Liver (tissue), 9 donors: Measurements from ENCODE around the gene LRRC8B. TPM values are rescaled to one million over a fixed set of nuclear protein-coding genes. Genes with fewer than 3 reads are reported as not detected.

Source experiments
- DNase-seq: peaks from one replicate; pipeline ENCODE4 v3.0.0-alpha.2; 2017; ENCODE audit warnings: low spot score
- H3K27ac ChIP-seq, 2 donors: one replicate each; pipeline ENCODE4 v1.7.0; 2013; ENCODE audit warnings: inconsistent platforms in 2 of 2, low read length in 2 of 2, control low read depth in 1 of 2, low read depth in 1 of 2, mild to moderate bottlenecking in 1 of 2
- H3K27me3 ChIP-seq, 4 donors: one replicate each; pipeline versions ENCODE4 v1.6.1 to v1.7.0; 2013; ENCODE audit warnings: low read length in 3 of 4, inconsistent platforms in 1 of 4, mild to moderate bottlenecking in 1 of 4, moderate library complexity in 1 of 4; ENCODE audit not compliant: control insufficient read depth in 4 of 4, insufficient read depth in 4 of 4
- H3K36me3 ChIP-seq, 4 donors: one replicate each; pipeline versions ENCODE4 v1.6.1 to v1.7.0; 2013; ENCODE audit warnings: low read length in 3 of 4, mild to moderate bottlenecking in 3 of 4, low read depth in 1 of 4, moderate library complexity in 1 of 4; ENCODE audit not compliant: control insufficient read depth in 4 of 4, insufficient read depth in 3 of 4
- H3K4me1 ChIP-seq, 4 donors: one replicate each; pipeline versions ENCODE4 v1.6.1 to v1.7.0; 2013; ENCODE audit warnings: low read length in 3 of 4, mild to moderate bottlenecking in 3 of 4, moderate library complexity in 1 of 4; ENCODE audit not compliant: control insufficient read depth in 4 of 4, insufficient read depth in 4 of 4
- H3K4me3 ChIP-seq, 3 donors: one replicate each; pipeline versions ENCODE4 v1.6.1 to v1.7.0; 2013; ENCODE audit warnings: low read length in 3 of 3, control low read depth in 1 of 3, low read depth in 1 of 3, mild to moderate bottlenecking in 1 of 3
- H3K9ac ChIP-seq, 2 donors: one replicate each; pipeline ENCODE4 v1.7.0; 2013; ENCODE audit warnings: low read length in 2 of 2, mild to moderate bottlenecking in 2 of 2, moderate library complexity in 2 of 2, control low read depth in 1 of 2, low read depth in 1 of 2
- H3K9me3 ChIP-seq, 4 donors: one replicate each; pipeline versions ENCODE4 v1.6.1 to v1.7.0; 2013; ENCODE audit warnings: low read length in 3 of 4; ENCODE audit not compliant: control insufficient read depth in 4 of 4
- ATF3 ChIP-seq: IDR thresholded peaks from 2 replicates; pipeline ENCODE4 v1.6.1; 2016; ENCODE audit warnings: antibody characterized with exemption
- EGR1 ChIP-seq, 2 donors: IDR thresholded peaks; 2 replicates each; pipeline ENCODE4 v1.6.1; 2016 to 2018; ENCODE audit warnings: antibody characterized with exemption in 2 of 2, low read depth in 2 of 2
- FOXA1 ChIP-seq: IDR thresholded peaks from 2 replicates; pipeline ENCODE4 v1.6.1; 2016; ENCODE audit warnings: antibody characterized with exemption
- FOXA2 ChIP-seq: IDR thresholded peaks from 2 replicates; pipeline ENCODE4 v1.6.1; 2016; ENCODE audit warnings: antibody characterized with exemption
- GABPA ChIP-seq, 2 donors: IDR thresholded peaks in 1 of 2; conservative IDR thresholded peaks in 1 of 2; 2 replicates each; pipeline ENCODE4 v1.6.1; 2016; ENCODE audit warnings: antibody characterized with exemption in 2 of 2, mild to moderate bottlenecking in 1 of 2, moderate library complexity in 1 of 2
- HNF4A ChIP-seq, 2 donors: conservative IDR thresholded peaks; 2 replicates each; pipeline ENCODE4 v1.6.1; 2016; ENCODE audit warnings: antibody characterized with exemption in 2 of 2, mild to moderate bottlenecking in 2 of 2
- JUND ChIP-seq, 2 donors: IDR thresholded peaks; 2 replicates each; pipeline ENCODE4 v1.6.1; 2016; ENCODE audit warnings: antibody characterized with exemption in 2 of 2
- RAD21 ChIP-seq, 2 donors: IDR thresholded peaks; 2 replicates each; pipeline ENCODE4 v1.6.1; 2016; ENCODE audit warnings: antibody characterized with exemption in 2 of 2, mild to moderate bottlenecking in 2 of 2
- RXRA ChIP-seq, 2 donors: IDR thresholded peaks; 2 replicates each; pipeline ENCODE4 v1.6.1; 2017 to 2018; ENCODE audit warnings: antibody characterized with exemption in 2 of 2, mild to moderate bottlenecking in 1 of 2
- SP1 ChIP-seq: IDR thresholded peaks from 2 replicates; pipeline ENCODE4 v1.6.1; 2018; ENCODE audit warnings: antibody characterized with exemption, mild to moderate bottlenecking
- YY1 ChIP-seq: IDR thresholded peaks from 2 replicates; pipeline ENCODE4 v1.6.1; 2016; ENCODE audit warnings: antibody characterized with exemption, mild to moderate bottlenecking
- ZBTB33 ChIP-seq: IDR thresholded peaks from 2 replicates; pipeline ENCODE4 v1.6.1; 2016; ENCODE audit warnings: antibody characterized with exemption
- whole genome bisulfite sequencing: extraction: QIAGEN DNeasy Blood & Tissue Kit; methylation state at CpG from one replicate; pipeline ENCODE4 v1.1.7; 2013; 5-methylcytosine and 5-hydroxymethylcytosine counted together
- polyA plus RNA-seq, 2 donors: library from polyadenylated mRNA; stranded (reverse) in 1 of 2; unstranded in 1 of 2; fragments of 200-250 nt in 1 of 2; fragments of >200 nt in 1 of 2; fragmentation: Nextera tagmentation in 1 of 2; extraction: Ambion mirVana in 1 of 2; gene quantifications; one replicate each; pipeline versions ENCODE4 v1.2.1 to v1.2.3, GENCODE V29; 2013 to 2015
- total RNA-seq, 2 donors: library from RNA; depleted of rRNA; stranded (reverse); fragments of >200 nt; gene quantifications; one replicate each; pipeline ENCODE4 v1.2.3, GENCODE V29; 2014
- TF ChIP-seq, protein P1 (sequence below): IDR thresholded peaks from 2 replicates; pipeline ENCODE4 v1.6.1; 2016; ENCODE audit warnings: antibody characterized with exemption, mild to moderate bottlenecking
- TF ChIP-seq, protein P2 (sequence below): IDR thresholded peaks from 2 replicates; pipeline ENCODE4 v1.6.1; 2016; ENCODE audit warnings: antibody characterized with exemption
- donor health status: healthy.
- donor health status: healthy.
- donor health status: healthy.
- donor health status: healthy.
- donor health status: healthy.

LRRC8B gene
- total and polyA plus RNA-seq, 4 donors, result 1.2 to 4.3 (median 2.5) TPM

GRCh38 chr1:89556726-89557444 lies 32.3 kb downstream of the LRRC8B start:
- Histone ChIP-seq H3K27ac (no peak overlapping the region), H3K27me3 (no peaks in the 10 kb centered on the region), H3K36me3 (no peaks in the 10 kb centered on the region), H3K4me1 (peaks cover 2 to 13% (median 7%) of the 10 kb centered on the region in 4 donors), H3K9me3 (no peaks in the 10 kb centered on the region), H3K4me3 (no peak overlapping the region), H3K9ac (no peak overlapping the region)
- WGBS, result 74% methylated on average over 3 of the region's 3 CpGs
- DNase-seq, result no peak
- TF ChIP-seq HNF4A (conservative IDR thresholded peaks at IDR 0.05) (no peak), GABPA (IDR thresholded peaks at IDR 0.05 in 1 of 2, conservative IDR thresholded peaks at IDR 0.05 in 1 of 2) (no peak), JUND (IDR thresholded peaks at IDR 0.05) (no peak), RXRA (IDR thresholded peaks at IDR 0.05) (peak in 1 of 2 donors; percentile 10), ZBTB33 (no peak), SP1 (peak; percentile 8), RAD21 (IDR thresholded peaks at IDR 0.05) (no peak), EGR1 (IDR thresholded peaks at IDR 0.05; ENCODE audit: low read depth in 2 of 2) (no peak), YY1 (peak; percentile 79)
- TF ChIP-seq, protein P1, sequence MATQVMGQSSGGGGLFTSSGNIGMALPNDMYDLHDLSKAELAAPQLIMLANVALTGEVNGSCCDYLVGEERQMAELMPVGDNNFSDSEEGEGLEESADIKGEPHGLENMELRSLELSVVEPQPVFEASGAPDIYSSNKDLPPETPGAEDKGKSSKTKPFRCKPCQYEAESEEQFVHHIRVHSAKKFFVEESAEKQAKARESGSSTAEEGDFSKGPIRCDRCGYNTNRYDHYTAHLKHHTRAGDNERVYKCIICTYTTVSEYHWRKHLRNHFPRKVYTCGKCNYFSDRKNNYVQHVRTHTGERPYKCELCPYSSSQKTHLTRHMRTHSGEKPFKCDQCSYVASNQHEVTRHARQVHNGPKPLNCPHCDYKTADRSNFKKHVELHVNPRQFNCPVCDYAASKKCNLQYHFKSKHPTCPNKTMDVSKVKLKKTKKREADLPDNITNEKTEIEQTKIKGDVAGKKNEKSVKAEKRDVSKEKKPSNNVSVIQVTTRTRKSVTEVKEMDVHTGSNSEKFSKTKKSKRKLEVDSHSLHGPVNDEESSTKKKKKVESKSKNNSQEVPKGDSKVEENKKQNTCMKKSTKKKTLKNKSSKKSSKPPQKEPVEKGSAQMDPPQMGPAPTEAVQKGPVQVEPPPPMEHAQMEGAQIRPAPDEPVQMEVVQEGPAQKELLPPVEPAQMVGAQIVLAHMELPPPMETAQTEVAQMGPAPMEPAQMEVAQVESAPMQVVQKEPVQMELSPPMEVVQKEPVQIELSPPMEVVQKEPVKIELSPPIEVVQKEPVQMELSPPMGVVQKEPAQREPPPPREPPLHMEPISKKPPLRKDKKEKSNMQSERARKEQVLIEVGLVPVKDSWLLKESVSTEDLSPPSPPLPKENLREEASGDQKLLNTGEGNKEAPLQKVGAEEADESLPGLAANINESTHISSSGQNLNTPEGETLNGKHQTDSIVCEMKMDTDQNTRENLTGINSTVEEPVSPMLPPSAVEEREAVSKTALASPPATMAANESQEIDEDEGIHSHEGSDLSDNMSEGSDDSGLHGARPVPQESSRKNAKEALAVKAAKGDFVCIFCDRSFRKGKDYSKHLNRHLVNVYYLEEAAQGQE, result no peak
- TF ChIP-seq, protein P2, sequence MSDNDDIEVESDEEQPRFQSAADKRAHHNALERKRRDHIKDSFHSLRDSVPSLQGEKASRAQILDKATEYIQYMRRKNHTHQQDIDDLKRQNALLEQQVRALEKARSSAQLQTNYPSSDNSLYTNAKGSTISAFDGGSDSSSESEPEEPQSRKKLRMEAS, result no peak

DNA sequence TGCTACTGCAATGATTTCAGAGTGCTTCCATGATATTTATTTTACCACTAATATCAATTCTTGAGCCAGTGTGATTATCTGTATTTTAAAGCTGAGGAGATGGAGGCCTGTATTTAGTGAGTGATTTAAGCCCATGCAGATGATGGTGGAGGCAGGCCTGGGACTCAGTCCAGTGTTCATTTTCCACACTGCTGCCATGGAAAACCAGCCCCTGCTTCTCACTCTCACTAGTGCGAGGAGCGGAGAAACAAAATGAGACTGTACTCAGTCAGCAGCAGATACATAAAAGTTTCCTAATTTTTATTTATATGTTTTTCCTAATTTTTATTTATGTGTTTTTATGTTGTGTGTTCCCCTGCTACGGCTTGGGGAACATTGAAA lies 32.8 kb downstream of the LRRC8B start:
- DNase-seq, result no peak
- no peaks in the 10 kb centered on the region for H3K27me3 ChIP-seq
- H3K9ac ChIP-seq, result no peak overlapping the region
- no peak overlapping the region for H3K27ac ChIP-seq
- no peaks in the 10 kb centered on the region for H3K9me3 ChIP-seq
- H3K36me3 ChIP-seq, result no peaks in the 10 kb centered on the region
- H3K4me3 ChIP-seq, result no peak overlapping the region
- 94% methylated on average over 3 of the region's 3 CpGs for WGBS
- H3K4me1 ChIP-seq, result peaks cover 2 to 9% (median 4%) of the 10 kb centered on the region in 4 donors
- TF ChIP-seq, protein P1, result no peak
- TF ChIP-seq RXRA (IDR thresholded peaks at IDR 0.05) (no peak), FOXA2 (no peak), SP1 (no peak), JUND (IDR thresholded peaks at IDR 0.05) (no peak), FOXA1 (no peak), ATF3 (no peak)
